GM21423 (cell line): ENCODE results near the gene ZBTB3.
"Not testable (repeated sequence)": the region's sequence is repeated elsewhere in the genome, so short reads cannot be mapped to it uniquely, and the experiment has no call there.

Experiments used
- ATAC-seq: cut with Tn5 transposase; IDR thresholded peaks from one replicate; pipeline ENCODE4 v1.9.1; 2021; ENCODE audit warnings: mild to moderate bottlenecking, moderate library complexity; ENCODE audit not compliant: unreplicated experiment

Gene ZBTB3

DNA sequence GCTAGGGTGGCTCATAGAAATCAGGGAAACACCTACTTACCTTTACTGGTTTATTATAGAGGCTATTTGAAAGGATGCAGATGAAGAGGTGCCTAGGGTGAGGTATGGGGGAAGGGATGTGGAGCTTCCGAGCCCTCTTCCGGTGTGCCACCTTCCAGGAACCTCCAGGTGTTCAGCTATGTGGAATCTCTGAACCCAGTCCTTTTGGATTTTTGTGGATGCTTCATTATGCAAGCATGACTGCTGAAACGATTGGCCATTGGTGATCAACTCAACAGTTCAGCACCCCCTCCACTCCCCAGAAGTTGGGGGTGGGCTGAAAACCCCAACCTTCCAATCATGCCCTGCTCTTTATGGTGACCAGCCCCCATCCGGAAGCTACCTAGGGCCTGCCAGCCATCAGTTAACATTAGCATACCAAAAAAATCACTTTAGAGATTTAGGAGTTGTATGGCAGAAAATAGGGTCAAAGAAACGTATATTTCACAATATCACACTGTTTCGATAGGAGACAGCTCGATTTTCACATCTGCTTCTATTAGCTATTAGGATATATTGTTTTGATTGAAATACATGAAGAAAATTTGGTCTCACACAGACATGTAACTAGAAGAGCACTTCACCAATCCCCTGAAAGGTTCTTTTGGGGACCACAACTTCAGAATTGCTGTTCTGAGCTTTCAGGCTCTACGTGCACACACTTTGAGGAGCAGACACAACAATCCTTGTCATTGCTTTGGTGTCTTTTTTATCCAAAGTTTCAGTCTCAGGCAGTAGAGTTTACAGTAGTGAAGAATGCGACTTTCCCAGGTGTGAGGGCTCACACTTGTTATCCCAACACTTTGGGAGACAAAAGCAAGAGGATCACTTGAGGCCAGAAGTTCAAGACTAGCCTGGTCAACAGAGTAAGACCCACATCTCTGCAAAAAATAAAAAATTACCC lies 4.2 kb upstream of the ZBTB3 start:
- ATAC-seq: no peak

DNA sequence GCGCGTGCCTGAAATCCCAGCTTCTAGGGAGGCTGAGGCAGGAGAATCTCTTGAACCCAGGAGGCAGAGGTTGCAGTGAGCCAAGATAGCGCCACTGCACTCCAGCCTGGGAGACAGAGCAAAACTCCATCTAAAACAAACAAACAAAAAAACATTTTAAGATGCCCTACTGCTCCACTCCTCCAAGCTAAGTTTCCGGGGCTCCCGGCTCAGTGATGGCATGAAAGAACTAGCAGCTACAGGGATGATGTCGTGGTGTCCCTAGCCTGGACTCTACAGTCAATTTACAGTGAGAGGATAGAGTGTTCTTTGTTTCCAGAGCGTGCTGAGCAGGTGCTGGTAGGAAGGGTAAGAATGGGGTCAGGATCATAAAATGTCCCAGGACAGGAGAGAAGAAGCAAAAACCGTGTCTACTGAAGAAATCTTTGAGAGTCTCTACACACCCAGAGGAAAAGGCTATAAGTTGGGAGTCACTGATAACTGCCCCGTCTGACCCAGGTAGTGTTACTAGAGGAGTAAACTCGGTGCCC lies 1.2 kb upstream of the ZBTB3 start:
- ATAC-seq: no peak

- ATAC-seq: no peak
These were observed 795 bp downstream of the ZBTB3 start for GRCh38 chr11:62752994-62753735.

- ATAC-seq: no peak
These were observed 1.7 kb downstream of the ZBTB3 start for GRCh38 chr11:62752177-62752785.

DNA sequence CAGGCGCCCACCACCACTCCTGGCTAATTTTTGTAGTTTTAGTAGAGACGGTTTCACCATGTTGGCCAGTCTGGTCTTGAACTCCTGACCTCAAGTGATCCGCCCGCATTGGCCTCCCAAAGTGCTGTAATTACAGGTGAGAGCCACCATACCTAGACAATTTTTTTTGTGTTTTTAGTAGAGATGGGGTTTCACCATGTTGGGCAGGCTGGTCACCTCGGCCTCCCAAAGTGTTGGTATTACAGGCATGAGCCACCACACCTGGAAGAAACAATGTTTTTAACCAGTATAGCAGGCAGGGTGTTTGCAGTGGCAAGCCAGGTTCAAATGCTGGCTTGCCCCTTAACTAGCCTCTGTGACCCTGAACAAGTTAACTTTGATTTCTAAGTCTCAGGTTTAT lies 4.0 kb downstream of the ZBTB3 start:
- not testable (repeated sequence) for ATAC-seq

DNA sequence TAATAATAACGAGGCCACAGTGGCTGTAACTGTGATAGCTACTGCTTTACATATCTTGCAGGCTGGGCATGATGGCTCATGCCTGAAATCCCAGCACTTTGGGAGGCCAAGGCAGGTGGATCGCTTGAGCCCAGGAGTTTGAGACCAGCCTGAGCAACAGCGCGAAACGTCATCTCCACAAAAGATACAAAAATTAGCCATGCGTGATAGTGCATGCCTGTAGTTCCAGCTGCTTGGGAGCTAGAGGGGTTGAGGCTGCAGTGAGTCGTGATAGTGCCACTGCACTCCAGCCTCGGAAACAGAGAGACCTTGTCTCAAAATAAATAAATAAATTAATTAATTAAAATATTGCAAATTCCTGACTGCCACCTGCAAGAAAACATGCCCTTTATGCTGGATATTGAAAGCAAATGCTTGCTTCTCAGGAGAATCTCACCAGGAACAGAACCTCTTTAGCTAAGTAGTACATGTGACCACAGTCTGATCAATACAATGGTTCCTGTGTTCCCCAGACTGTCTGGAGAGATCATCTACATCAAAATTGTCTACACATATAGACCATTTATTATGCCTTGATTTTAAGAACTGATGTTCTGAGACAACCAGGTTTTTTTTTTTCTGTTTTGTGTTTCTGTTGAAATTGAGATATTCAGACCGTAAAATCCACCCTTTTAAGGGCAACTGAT lies 6.3 kb downstream of the ZBTB3 start:
- no peak for ATAC-seq

DNA sequence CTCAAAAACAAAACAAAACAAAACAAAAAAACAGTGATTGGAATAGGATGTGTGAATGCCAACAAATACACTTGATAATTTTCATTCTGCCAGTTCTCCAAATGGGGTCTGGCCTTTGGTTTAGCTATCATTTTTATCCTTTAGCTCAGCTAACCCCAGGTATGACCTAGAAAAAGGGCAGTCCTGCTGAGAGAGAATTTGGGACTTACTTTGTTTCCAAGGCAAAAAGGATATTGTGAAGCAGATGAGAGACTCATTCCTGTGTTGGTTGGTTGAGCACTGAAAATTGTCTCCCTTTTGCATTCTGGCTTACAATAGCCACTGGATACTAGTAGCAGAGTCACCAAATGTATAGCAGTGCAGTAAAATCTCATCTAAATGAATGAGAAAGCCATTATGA lies 16.8 kb downstream of the ZBTB3 start:
- ATAC-seq: no peak

DNA sequence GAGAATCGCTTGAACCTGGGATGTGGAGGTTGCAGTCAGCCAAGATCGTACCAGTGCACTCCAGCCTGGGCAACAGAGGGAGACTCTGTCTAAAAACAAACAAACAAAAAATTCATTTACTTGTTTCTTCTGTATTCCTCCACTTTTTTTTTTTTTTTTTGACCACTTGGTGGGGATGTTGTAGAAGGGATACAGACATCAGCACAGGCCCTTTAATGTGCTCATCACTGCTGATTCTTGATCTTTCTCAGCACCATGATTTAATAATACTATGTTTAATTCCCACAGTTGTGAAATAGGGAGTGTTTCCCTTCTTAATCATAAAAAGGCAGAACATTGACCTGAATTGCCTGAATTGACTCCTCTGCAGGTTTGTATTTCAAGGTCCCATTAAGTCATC lies 21.1 kb downstream of the ZBTB3 start:
- ATAC-seq: no peak

- ATAC-seq: not testable (repeated sequence)
These were observed 23.9 kb downstream of the ZBTB3 start for GRCh38 chr11:62730076-62730475.

DNA sequence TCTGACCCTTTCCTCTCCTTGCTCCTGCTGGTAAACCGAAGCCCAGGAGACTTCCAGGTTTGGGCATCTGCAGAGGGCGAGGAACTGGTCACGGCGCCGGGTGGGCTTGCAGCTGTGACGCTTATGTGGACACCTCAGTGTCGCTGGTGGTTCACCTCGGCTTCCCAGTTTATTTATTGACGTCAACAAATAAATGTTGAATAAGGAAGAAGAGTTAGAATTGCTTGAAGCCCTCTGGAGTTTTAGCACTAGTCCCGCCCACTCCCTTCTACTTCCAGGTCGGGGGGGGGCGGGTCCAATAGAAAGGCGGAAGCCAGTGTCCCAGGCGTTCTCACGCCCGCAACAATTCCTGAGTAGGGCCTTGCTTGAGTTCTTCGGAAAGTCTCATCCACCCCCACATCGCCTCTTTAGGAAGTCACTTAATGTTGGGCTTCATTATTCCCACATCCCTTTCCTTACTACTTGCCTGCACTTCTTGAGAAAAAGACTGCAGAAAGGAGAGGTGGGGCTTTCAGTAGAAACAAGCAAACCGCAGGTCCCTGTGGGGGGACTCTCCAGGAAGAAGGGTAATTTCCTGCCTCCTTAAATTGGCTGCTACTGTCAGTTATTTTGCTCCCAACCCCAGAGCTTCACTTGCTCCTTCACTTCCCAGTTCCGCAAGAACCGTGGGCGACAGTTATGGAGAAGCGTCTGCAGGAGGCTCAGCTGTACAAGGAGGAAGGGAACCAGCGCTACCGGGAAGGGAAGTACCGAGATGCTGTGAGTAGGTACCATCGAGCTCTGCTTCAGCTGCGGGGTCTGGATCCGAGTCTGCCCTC lies 25.6 kb downstream of the ZBTB3 start, which contains the start of gene TTC9C:
TSS of gene TTC9C (plus strand) at position 316 of the 818 bp plus-strand sequence. CDS start at position 679, 363 bp downstream.
- ATAC-seq: peak; percentile 11

DNA sequence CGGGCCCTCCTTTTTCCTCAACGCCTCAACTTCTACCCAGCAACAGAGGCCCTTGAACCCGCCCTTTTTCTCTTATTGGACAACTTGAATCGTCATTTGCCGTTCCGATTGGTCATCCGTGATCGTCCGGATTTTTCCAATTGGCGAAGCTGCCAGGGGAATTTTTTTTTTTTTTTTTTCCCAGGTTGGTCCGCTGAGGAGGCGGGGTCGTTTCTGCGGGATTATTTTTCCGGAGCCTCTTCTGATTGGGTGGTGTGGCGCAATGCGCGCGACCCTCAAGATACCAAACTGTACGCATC lies 26.1 kb downstream of the ZBTB3 start:
- peak; percentile 51 for ATAC-seq

DNA sequence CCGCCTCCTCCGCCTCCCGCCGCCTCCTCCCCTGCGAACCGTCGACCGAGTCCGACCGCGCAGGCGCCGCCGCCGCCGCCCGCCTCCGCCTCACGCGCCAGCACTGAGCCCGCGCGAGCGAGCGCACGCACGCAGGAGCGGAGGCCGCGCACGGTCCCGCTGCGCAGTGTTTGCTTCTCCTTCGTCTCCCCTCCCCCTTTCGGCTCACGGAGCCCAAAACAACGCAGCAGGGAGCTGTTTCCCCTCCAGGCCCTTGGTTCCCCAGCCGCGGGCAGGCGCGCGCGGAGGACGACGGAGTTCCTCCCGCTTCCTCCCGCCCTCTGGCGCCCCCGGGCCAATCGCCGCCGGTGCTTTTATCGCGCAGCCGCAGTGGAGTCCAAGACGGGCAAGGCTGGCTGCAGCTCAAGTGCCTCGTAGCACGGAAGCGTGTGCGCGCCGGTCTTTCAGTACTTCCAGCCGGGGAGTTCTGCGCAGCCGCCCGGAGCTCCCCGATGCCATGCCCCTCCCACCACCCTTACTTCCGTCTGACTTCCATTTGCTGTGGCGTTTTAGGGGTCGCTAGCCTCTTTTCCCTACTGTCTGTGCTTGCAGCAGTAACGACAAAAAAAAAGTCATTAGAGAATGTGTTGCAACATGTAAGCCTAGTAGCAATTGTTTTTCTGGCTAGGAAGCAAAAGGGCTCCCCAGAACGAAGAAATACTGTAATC lies 26.6 kb downstream of the ZBTB3 start, which contains the start of gene HNRNPUL2:
TSS of gene HNRNPUL2 (minus strand) at position 293 of the 707 bp plus-strand sequence. CDS start 301 bp downstream, outside the sequence.
- ATAC-seq: peak; percentile 72

DNA sequence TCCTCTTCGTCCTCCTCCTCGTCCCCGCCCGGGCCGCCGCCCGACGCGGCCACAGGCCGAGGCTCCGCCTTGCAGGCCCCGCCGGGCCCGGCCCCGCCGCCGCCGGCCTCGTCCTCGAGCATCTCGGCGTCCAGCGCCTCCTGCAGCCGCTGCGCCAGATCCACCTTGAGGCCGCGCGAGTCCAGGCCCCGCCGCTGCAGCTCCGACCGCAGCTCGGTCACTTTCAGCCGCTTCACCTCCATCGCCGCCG lies 27.1 kb downstream of the ZBTB3 start:
- ATAC-seq: no peak

- ATAC-seq: peak; percentile 5
These were observed 27.6 kb downstream of the ZBTB3 start for GRCh38 chr11:62726156-62726914.

DNA sequence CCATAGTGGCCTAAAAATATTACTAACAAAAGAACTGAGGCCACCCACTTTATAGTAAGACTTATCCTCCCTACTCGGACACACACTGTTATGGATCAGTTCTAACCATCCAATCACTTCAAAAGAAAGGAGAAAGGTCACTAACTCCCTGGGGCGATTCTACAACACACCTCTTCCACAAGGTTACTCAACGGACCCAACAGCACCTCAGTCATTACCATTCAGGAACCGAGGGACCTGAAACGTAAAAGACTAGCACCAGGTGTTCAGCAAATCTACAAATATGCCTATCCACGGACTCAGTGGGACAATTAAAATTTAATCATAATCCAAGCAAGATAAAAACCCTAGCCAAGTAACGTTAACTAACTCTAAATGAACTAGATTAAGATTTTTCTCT lies 28.3 kb downstream of the ZBTB3 start:
- no peak for ATAC-seq

DNA sequence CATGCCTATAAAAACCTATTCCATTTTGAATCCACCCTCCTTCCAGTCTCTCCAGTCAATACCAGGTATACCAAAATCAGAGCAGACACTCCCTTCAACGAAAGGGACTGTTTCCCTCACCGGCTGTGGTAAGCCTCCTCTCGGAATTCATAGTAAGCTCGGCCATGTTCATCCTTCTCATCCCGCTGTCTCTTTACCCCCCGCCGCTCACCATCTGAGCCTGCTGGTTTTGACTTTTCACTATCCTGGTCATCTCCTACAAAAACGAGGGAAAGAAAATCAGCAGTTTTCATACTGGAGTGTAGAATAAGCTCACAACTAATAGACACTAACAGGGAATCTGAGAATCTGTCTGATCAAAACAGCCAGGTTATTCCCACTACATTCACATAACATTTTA lies 29.8 kb downstream of the ZBTB3 start:
- no peak for ATAC-seq

DNA sequence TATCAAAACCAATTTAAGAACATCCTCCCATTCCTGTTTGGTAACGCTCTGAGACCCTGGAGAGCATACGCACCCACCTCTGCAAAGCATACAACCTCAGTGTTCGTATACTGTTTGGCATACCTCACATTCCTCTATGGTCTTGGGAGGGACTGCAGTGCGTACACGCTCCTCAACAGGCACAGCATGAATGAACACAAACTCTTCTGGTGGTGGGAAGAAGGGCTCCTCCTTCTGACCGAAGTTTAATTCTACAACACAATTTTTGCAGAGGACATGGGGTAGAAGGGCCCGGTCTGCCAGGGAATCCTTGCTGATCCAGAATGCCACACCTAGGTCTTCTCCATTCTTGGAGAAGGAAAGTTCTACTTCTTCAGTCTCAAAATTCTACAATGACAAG lies 32.0 kb downstream of the ZBTB3 start:
- no peak for ATAC-seq

DNA sequence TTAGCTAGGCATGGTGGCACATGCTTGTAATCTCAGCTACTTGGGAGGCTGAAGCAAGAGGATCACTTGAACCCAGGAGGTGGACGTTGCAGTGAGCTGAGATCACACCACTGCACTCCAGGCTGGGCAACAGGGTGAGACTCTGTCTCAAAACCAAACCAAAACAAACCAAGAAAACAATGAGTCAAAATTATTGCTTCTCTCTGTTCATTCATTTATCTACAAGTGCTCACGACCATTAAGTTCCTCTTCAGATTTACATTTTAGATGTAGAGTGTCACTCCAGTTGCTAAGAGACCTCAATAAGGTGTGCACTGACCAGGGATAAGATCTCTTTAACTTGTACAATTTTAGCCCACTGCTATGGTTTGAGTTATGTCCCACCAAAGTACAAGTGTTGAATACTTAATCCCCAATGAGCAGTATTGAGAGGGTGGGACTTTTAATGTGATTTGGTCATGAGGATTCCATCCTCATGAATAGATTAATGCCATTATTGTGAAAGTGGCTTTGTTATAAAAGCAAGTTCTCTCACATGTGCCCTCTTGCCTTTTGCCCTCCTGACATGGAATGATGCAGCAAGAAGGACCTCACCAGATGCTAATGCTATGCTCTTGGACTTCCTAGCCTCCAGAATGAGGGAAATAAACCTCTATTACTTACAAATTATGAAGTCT lies 34.5 kb downstream of the ZBTB3 start:
- no peak for ATAC-seq
